C4-2B (cell line): ENCODE data around the gene BTNL9.

Source experiments
- H3K27ac ChIP-seq: fragments of 450-650 bp; 2 replicates; pipeline ENCODE4 v1.5.1; 2017
- ZFX ChIP-seq: fragments of 450-650 bp; IDR thresholded peaks from 2 replicates; pipeline ENCODE4 v1.6.1; 2017
- TF ChIP-seq, protein P1 (sequence below): fragments of 450-650 bp; conservative IDR thresholded peaks from 2 replicates; pipeline ENCODE4 v1.5.1; 2017; ENCODE audit warnings: mild to moderate bottlenecking

Gene BTNL9

GRCh38 chr5:181024245-181025064, 15.6 kb upstream of the BTNL9 start:
- H3K27ac ChIP-seq = no peak overlapping the region
- no peak for TF ChIP-seq ZFX
- TF ChIP-seq, protein P1, sequence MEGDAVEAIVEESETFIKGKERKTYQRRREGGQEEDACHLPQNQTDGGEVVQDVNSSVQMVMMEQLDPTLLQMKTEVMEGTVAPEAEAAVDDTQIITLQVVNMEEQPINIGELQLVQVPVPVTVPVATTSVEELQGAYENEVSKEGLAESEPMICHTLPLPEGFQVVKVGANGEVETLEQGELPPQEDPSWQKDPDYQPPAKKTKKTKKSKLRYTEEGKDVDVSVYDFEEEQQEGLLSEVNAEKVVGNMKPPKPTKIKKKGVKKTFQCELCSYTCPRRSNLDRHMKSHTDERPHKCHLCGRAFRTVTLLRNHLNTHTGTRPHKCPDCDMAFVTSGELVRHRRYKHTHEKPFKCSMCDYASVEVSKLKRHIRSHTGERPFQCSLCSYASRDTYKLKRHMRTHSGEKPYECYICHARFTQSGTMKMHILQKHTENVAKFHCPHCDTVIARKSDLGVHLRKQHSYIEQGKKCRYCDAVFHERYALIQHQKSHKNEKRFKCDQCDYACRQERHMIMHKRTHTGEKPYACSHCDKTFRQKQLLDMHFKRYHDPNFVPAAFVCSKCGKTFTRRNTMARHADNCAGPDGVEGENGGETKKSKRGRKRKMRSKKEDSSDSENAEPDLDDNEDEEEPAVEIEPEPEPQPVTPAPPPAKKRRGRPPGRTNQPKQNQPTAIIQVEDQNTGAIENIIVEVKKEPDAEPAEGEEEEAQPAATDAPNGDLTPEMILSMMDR = no peak

GRCh38 chr5:181027452-181028031, 12.5 kb upstream of the BTNL9 start:
- no peak overlapping the region for H3K27ac ChIP-seq

GRCh38 chr5:181028032-181028819, 11.8 kb upstream of the BTNL9 start:
- no peak overlapping the region for H3K27ac ChIP-seq
- no peak for TF ChIP-seq ZFX
- TF ChIP-seq, protein P1 = no peak

More at GRCh38 chr5:181027452-181028031, 12.5 kb upstream of the BTNL9 start:
- TF ChIP-seq, protein P1 = no peak

GRCh38 chr5:181031716-181032115, 8.3 kb upstream of the BTNL9 start:
- TF ChIP-seq, protein P1 = no peak
- no peak for TF ChIP-seq ZFX
- no peak overlapping the region for H3K27ac ChIP-seq

DNA sequence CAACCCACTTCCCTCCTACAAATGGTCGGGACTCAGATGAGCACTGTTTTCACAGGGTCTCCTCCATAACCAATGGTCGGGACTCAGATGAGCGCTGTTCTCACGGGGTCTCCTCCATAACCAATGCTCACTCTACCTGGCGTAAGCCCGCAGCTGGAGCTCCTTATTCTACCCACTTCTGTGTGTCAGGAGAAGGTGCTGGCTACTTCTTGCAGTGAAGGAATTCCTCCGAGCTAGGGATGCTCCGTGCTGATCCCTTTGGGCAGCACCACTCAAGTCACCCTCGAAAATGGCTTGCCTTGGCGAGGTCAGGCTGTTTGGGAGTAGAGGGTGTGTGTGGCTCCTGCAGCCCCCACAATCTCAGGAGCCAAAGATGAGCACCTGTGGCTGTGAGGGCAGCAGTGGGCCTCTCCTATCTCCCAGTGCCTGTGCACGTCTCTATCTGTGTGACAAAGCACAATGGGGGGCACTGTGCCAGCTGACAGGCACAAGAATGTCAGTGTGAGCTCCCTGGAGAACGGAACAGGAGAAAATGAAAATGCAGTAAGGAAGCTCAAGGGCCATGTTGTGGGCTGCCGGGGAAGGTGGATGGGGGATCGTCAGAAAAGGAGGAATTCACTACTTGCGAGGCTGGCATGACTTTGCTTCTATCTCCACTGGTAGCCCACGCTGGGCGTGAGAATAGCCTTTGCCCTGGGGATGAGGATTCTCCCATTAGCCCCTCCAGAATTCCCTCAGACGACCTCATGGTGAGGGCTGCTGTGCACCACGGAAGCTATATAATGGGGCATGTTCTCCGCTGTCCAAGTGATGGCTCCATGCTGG, 3.9 kb upstream of the BTNL9 start:
- TF ChIP-seq, protein P1 = no peak
- TF ChIP-seq ZFX = no peak
- H3K27ac ChIP-seq = no peak overlapping the region

DNA sequence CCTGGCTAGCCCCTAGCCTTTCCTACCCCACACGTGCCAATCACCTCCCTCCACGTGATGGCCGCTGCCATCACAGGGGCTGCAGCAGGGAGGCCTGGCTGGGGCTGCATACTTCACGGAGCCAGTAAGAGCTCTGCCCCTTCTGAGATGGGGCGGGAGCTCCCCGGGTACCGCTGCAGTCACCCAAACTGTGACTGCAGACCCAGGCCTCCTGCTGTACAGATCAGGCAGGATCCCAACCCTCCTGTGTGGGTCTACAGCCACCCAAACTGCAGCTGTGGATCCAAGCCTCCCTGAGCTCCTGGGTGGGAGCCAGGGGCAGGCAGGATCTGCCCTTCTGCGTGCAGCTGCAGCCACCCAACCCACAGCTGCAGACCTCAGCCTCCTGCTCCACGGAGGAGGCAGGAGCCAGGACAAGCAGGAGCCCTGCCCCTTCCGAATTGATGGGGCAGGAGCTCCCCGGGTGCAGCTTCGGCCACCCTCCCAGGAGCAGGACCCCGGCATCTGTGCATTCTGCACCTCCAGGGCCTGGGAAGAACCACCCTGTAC, 3.2 kb upstream of the BTNL9 start:
- H3K27ac ChIP-seq = no peak overlapping the region
- no peak for TF ChIP-seq ZFX
- TF ChIP-seq, protein P1 = no peak
